GM19455 (cell line): ENCODE data around the gene GRID1.
"Not testable (repeated sequence)": the region's sequence is repeated elsewhere in the genome, so short reads cannot be mapped to it uniquely, and the experiment has no call there.

Source experiments
- ATAC-seq: cut with Tn5 transposase; IDR thresholded peaks from one replicate; pipeline ENCODE4 v1.9.1; 2021; ENCODE audit not compliant: unreplicated experiment

GRID1 gene

DNA sequence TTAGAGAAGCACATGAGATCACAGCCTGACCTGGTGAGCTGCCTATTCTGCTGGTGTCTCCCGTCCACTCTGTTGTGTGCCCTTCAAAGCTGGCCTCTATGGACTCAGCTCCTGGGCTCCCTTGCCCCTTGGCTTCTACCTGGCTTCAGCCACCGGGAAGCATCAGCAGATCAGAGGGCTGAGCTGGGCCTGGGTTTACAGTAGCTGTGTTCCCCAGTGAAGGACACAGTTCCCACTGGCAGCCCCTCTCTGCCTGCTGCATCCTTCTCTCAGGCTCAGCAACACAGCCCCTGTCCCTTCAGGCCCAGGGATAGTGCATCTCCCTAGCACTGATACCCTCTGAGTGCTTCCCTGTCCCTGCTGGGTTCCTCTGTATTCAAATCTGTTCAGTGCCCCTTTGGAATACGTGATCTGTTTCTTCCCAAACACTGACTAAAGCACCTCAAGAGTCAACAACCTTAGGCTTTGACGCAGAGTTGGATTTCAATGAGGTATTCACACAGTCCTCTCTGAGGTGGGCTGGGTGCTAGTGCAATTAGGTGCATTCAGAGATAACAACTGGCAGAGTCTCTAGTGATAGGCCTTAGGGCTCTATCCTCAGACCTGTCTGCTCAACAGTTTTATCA is 109.8 kb downstream of the GRID1 start:
- ATAC-seq, result no peak

GRCh38 chr10:86255405-86256251 is 111.0 kb downstream of the GRID1 start:
- no peak for ATAC-seq

DNA sequence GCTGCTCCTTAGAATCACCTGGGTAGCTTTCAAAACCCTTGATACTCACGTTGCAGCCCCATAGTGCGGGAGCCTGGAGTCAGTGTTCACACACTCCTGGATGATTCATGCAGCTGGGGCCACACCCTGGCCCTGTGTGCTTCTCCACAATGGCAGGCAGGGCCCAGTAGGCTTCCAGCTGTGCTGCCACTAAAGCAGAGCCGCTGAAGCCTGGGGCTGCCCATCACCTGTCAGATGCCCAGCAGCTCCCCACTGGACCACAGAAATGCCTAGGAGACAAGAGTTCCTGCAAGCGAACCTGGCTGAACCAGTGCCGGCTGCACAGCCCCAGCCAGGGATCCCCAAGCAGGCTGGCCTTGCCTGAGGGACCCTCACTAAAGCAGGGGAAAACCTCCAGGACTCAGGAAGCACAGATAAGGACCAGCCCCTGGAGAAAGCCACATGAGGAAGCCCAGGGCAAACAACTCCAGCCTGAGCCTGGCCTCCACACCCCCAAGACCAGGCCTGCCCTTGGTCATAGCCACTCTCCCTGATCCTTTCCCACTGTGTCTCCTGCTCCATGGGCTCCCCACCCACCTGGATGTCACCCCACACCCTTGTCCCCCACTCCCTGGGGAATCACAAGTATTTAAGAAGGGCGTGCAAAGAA is 111.9 kb downstream of the GRID1 start:
- no peak for ATAC-seq

DNA sequence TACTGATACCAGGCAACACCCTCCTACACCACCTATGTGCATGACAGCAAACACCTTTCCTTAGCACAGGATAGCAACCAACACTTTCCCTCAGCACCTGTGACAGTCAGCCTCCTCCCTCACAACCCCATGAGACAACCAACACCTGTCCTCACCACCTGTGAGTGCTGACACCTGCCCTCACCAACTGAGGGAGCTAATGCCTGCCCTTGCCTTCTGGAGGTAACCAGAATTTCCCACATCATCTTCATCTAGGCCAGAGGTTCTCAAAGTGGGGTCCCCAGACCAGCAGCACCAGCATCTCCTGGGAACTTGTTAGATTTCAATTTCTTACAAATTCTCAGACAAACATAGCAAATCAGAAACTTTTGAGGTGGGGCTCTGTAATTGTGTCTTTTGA is 112.5 kb downstream of the GRID1 start:
- no peak for ATAC-seq

GRCh38 chr10:86253091-86254072 is 113.2 kb downstream of the GRID1 start:
- ATAC-seq, result no peak

DNA sequence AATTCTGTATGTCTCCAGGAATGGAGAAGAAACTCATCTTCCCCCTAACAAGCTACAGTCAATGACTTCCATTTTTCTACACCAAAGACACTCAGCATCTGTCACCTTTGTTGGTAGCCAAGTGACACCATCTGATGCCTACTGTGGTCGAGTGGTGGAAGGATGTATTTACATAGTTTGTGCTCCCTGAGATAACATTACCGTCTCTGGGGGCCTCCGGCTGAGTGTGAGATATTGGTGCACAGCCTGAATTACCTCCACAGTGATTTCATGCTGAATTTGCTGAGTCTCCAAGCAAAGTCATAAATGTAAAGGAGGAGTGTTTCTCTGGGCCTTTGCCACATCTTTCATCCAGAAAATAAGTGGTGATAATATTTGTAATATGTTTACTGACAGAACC is 114.0 kb downstream of the GRID1 start:
- no peak for ATAC-seq

DNA sequence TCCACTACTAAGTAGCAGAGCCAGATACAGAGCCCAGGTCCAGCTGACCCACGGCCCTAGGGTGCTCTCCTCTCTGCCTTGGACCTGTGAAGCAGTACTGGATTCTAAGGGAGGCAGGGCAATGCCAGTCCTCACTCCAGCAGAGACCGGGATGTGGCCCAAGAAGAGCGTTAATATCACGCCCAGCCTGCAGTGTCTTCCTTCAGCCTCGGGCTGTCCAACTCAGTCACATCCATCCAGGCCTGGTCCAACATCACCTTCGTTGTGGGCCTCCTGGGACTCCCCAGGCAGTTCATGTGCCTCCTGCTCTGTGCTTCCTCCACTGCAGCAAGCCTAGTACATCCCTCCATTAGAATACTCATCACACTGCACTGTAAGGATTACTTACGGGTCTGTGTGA is 114.5 kb downstream of the GRID1 start:
- no peak for ATAC-seq

- ATAC-seq, result no peak
Measured at GRCh38 chr10:86251426-86251825, 115.2 kb downstream of the GRID1 start.

DNA sequence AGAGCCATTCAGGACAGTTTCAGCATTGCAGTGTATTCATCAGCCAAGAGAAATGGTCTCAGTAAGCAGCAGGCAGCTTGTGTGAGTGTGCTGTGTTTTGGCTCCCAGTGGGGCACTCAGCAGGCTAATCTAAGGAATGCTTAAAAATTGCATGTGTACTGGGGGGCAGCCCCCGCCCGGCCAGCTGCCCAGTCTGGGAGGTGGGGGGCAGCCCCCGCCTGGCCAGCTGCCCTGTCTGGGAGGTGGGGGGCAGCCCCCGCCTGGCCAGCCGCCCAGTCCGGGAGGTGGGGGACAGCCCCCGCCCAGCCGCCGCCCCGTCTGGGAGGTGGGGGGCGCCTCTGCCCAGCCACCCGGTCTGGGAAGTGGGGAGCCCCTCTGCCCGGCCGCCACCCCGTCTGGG is 116.2 kb downstream of the GRID1 start:
- ATAC-seq, result no peak

GRCh38 chr10:86249794-86250193 is 116.8 kb downstream of the GRID1 start:
- ATAC-seq, result no peak

DNA sequence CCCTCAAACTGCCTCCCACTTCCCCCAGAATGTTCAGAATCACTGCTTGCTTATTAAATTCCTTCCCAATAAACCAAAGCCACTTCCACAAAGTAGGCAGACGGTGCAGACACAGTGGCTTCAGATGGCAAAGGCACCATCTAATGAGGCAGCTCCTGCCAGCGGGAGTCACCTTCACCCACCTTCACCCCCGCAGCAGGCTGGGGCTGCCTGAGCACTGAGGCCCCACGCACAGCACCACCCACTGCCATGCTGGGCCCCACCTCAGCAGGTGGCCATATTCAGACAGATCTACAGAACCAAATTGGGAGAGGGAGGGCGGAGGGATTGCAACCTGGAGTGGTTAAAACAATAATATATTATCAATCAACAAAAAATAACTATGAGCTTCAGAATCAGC is 118.5 kb downstream of the GRID1 start:
- ATAC-seq, result no peak

DNA sequence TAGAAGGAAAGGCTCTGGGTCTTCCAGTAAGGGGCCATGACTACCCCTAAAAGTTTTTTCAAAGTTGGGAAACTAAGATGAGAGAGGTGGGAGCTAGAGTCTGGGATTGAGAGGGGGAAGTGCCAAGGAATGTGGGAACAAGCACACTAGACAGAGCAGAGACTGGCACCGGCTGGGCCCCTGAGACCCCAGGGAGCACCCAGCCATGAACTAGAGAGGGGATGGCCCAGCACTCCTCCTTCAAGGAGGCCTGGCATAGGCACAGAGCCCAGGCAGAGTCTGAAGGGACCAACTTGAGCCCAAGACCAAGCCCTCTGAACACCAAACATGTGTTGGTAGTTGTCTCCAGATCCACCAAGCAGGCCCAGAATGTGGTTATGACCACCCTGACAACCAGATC is 119.0 kb downstream of the GRID1 start:
- ATAC-seq, result no peak

GRCh38 chr10:86247073-86247472 is 119.5 kb downstream of the GRID1 start:
- ATAC-seq, result no peak

- ATAC-seq, result no peak
Measured at GRCh38 chr10:86246279-86246940, 120.2 kb downstream of the GRID1 start.

DNA sequence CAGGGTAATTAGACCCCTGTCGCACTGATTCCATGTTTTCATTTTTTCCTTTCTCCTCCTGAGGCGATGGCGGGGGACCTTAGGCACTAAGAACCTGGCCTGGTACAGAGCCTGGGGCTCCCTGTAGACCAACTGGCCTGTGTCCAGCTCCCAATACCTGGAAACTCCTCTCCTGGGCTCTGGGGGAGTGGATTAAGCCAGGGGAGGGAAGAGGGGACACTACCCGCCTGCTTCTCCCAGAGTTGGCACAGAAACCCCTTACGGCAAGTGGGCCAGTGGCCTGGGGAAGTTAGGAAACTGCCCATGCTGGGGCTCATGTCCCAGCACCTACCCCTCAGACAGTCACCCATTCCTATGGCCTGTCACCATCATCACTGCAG is 121.6 kb downstream of the GRID1 start:
- ATAC-seq, result no peak

GRCh38 chr10:86244297-86245014 is 122.1 kb downstream of the GRID1 start:
- no peak for ATAC-seq

- no peak for ATAC-seq
Measured at GRCh38 chr10:86243651-86244155, 122.9 kb downstream of the GRID1 start.

DNA sequence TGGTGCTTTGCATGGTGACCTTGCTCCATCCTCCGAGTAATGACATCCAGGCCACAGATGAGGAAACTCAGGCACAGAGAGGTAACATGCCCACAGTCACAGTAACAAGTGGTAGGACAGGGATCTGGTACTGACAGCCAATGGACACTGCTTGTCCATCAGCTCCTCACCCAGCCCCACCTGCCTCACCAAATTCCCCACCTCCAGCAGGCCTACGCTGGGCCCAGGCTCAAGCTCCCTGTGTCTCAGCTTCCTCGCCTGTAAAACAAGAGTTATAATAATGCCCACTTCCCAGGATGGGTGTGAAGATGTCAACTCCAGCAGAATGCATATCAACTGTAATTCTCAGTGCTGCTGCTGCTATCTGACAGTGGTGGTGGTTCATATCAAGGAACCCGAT is 123.8 kb downstream of the GRID1 start:
- no peak for ATAC-seq

GRCh38 chr10:86238089-86238488 is 128.5 kb downstream of the GRID1 start:
- ATAC-seq, result not testable (repeated sequence)
